ENCODE data around the gene LRRC17. TPM values are rescaled to one million over a fixed set of nuclear protein-coding genes. Genes with fewer than 3 reads are reported as not detected.
"Not testable (repeated sequence)": the region's sequence is repeated elsewhere in the genome, so short reads cannot be mapped to it uniquely, and the experiment has no call there.

The LRRC17 gene
- total RNA-seq, 1 experiment from 2014 or later = 0.47 TPM

DNA sequence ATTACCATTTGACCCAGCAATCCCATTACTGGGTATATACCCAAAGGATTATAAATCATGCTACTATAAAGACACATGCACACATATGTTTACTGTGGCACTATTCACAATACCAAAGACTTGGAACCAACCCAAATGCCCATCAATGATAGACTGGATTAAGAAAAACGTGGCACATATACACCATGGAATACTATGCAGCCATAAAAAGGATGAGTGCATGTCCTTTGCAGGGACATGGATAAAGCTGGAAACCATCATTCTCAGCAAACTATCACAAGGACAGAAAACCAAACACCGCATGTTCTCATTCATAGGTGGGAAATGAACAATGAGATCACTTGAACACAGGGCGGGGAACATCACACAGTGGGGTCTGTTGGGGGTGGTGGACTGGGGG, 45.2 kb downstream of the LRRC17 start:
- H3K9me3 ChIP-seq (ENCODE audit: control insufficient read depth in 1 of 2, insufficient read depth in 1 of 2, low read depth in 1 of 2, low read length in 2 of 2); DNase-seq (ENCODE audit: low read depth, low spot score); POLR2A ChIA-PET; H3K79me2 ChIP-seq (ENCODE audit: insufficient read depth, low read length); ATAC-seq; H3K27me3 ChIP-seq (ENCODE audit: insufficient read depth, low read length); CTCF ChIA-PET; H4K20me1 ChIP-seq (ENCODE audit: insufficient read depth); H2AFZ ChIP-seq (ENCODE audit: low read depth, low read length, poor library complexity, severe bottlenecking); H3K27ac ChIP-seq (ENCODE audit: low read depth, low read length); H3K4me3 ChIP-seq (replicated peaks in 1 of 2; ENCODE audit: low read depth in 1 of 2, low read length in 2 of 2); H3K36me3 ChIP-seq (ENCODE audit: control insufficient read depth in 1 of 2, insufficient read depth in 2 of 2, low read length in 2 of 2); H3K9ac ChIP-seq (ENCODE audit: low read length); H3K4me1 ChIP-seq (ENCODE audit: control insufficient read depth in 1 of 2, insufficient read depth in 2 of 2, low read length in 2 of 2); H3K9me2 ChIP-seq (ENCODE audit: insufficient read depth); BruUV-seq (replicated peaks); RAD21 ChIA-PET (ENCODE audit: low non-redundant PET in 1 of 2, low total read pairs in 2 of 2, uncharacterized antibody in 2 of 2, unreplicated experiment in 2 of 2); H3K4me2 ChIP-seq (ENCODE audit: low read length): not testable (repeated sequence)
- intact Hi-C loops (cut with micrococcal nuclease) = loop anchor here (10.0 kb wide), 1 partner anchor 97 kb away; no protein-coding TSS in a partner anchor

DNA sequence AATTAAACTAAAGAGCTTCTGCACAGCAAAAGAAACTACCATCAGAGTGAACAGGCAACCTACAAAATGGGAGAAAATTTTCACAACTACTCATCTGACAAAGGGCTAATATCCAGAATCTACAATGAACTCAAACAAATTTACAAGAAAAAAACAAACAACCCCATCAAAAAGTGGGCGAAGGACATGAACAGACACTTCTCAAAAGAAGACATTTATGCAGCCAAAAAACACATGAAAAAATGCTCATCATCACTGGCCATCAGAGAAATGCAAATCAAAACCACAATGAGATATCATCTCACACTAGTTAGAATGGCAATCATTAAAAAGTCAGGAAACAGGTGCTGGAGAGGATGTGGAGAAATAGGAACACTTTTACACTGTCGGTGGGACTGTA, 49.2 kb downstream of the LRRC17 start:
- DNase-seq (ENCODE audit: low read depth, low spot score); CTCF ChIA-PET; H3K4me2 ChIP-seq (ENCODE audit: low read length); H3K27me3 ChIP-seq (ENCODE audit: insufficient read depth, low read length); BruUV-seq (replicated peaks); H3K9me2 ChIP-seq (ENCODE audit: insufficient read depth); intact Hi-C loops (cut with micrococcal nuclease); H3K36me3 ChIP-seq (ENCODE audit: control insufficient read depth in 1 of 2, insufficient read depth in 2 of 2, low read length in 2 of 2); H3K4me1 ChIP-seq (ENCODE audit: control insufficient read depth in 1 of 2, insufficient read depth in 2 of 2, low read length in 2 of 2); H3K9me3 ChIP-seq (ENCODE audit: control insufficient read depth in 1 of 2, insufficient read depth in 1 of 2, low read depth in 1 of 2, low read length in 2 of 2); H3K79me2 ChIP-seq (ENCODE audit: insufficient read depth, low read length); POLR2A ChIA-PET; ATAC-seq; RAD21 ChIA-PET (ENCODE audit: low non-redundant PET in 1 of 2, low total read pairs in 2 of 2, uncharacterized antibody in 2 of 2, unreplicated experiment in 2 of 2); H3K27ac ChIP-seq (ENCODE audit: low read depth, low read length); H4K20me1 ChIP-seq (ENCODE audit: insufficient read depth); H2AFZ ChIP-seq (ENCODE audit: low read depth, low read length, poor library complexity, severe bottlenecking); H3K9ac ChIP-seq (ENCODE audit: low read length); H3K4me3 ChIP-seq (replicated peaks in 1 of 2; ENCODE audit: low read depth in 1 of 2, low read length in 2 of 2): not testable (repeated sequence)

DNA sequence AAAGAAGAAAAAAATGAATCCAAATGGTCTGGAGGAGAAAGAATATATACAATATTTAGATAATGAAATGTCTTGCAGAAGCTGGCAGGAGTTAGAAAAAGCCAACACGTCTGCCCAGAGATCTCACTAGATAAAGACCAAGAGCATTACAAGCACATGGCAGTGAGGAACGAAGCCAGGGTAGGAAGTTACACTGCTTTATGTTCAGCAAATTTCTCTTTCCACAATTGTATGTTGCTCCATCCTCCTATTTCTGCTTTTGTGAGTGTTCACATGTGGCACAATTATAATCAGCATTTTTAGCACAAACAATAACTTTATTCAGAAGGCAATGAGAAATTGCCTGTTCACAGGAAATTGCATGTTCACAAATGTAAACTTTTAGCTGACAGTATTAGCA, 53.7 kb downstream of the LRRC17 start:
- TF ChIP-seq JUND (IDR thresholded peaks at IDR 0.05) (no peak), EGR1 (IDR thresholded peaks at IDR 0.05; ENCODE audit: low read depth) (no peak), CEBPB (IDR thresholded peaks at IDR 0.05; ENCODE audit: low read depth) (no peak)
- TF ChIP-seq, protein P1, sequence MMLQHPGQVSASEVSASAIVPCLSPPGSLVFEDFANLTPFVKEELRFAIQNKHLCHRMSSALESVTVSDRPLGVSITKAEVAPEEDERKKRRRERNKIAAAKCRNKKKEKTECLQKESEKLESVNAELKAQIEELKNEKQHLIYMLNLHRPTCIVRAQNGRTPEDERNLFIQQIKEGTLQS (IDR thresholded peaks at IDR 0.05) = no peak

More for the DNA sequence above, 53.7 kb downstream of the LRRC17 start:
- H3K4me1 ChIP-seq (ENCODE audit: control insufficient read depth in 1 of 2, insufficient read depth in 2 of 2, low read length in 2 of 2) = no peaks in the 10 kb centered on the region
- ChIA-PET CTCF (no interaction called here), RAD21 (ENCODE audit: low non-redundant PET in 1 of 2, low total read pairs in 2 of 2, uncharacterized antibody in 2 of 2, unreplicated experiment in 2 of 2) (no interaction called here), POLR2A (no interaction called here)
- no TSS peak for BruUV-seq (replicated peaks)
- no peaks in the 10 kb centered on the region for H3K79me2 ChIP-seq (ENCODE audit: insufficient read depth, low read length)
- H4K20me1 ChIP-seq (ENCODE audit: insufficient read depth) = no peaks in the 10 kb centered on the region
- no peak for DNase-seq (ENCODE audit: low read depth, low spot score)
- no peaks in the 10 kb centered on the region for H3K9me3 ChIP-seq (ENCODE audit: control insufficient read depth in 1 of 2, insufficient read depth in 1 of 2, low read depth in 1 of 2, low read length in 2 of 2)
- H3K9ac ChIP-seq (ENCODE audit: low read length) = no peak overlapping the region
- no peak overlapping the region for H3K27ac ChIP-seq (ENCODE audit: low read depth, low read length)
- ATAC-seq = no peak
- no peak overlapping the region for H2AFZ ChIP-seq (ENCODE audit: low read depth, low read length, poor library complexity, severe bottlenecking)
- H3K9me2 ChIP-seq (ENCODE audit: insufficient read depth) = no peaks in the 10 kb centered on the region
- H3K4me3 ChIP-seq (replicated peaks in 1 of 2; ENCODE audit: low read depth in 1 of 2, low read length in 2 of 2) = no peak overlapping the region
- intact Hi-C loops (cut with micrococcal nuclease) = no loop called here
- H3K36me3 ChIP-seq (ENCODE audit: control insufficient read depth in 1 of 2, insufficient read depth in 2 of 2, low read length in 2 of 2) = no peaks in the 10 kb centered on the region
- no peaks in the 10 kb centered on the region for H3K27me3 ChIP-seq (ENCODE audit: insufficient read depth, low read length)
- no peak overlapping the region for H3K4me2 ChIP-seq (ENCODE audit: low read length)

Data from HCT116 (cell line).